ENCODE data around the gene AFDN. TPM values are rescaled to one million over a fixed set of nuclear protein-coding genes. Genes with fewer than 3 reads are reported as not detected.

Gene AFDN
- total and polyA plus RNA-seq, 2 experiments from 2014 or later, result 130 to 198 TPM

GRCh38 chr6:167836721-167837120, 10.0 kb downstream of the AFDN start:
- no peak for TF ChIP-seq EZH2phosphoT487 (IDR thresholded peaks at IDR 0.05; ENCODE audit: low read depth, severe bottlenecking, unreplicated experiment)
- TF ChIP-seq CTCF (IDR thresholded peaks at IDR 0.05; ENCODE audit: poor library complexity), result no peak
- no peak for TF ChIP-seq EZH2 (IDR thresholded peaks at IDR 0.05; ENCODE audit: borderline replicate concordance)
- no peaks in the 10 kb centered on the region for H3K27me3 ChIP-seq
- 77% methylated on average over 3 of the region's 3 CpGs for WGBS (ENCODE audit: low lambda C conversion rate, missing lambda C conversion rate)
- H3K4me3 ChIP-seq, result no peak overlapping the region
- H2AFZ ChIP-seq, result no peak overlapping the region
- peaks cover 39% of the 10 kb centered on the region for H3K4me1 ChIP-seq (ENCODE audit: insufficient read depth)
- H3K4me2 ChIP-seq, result no peak overlapping the region
- no peak for DNase-seq (ENCODE audit: low spot score)
- no peaks in the 10 kb centered on the region for H3K36me3 ChIP-seq (replicated peaks; ENCODE audit: insufficient read depth, low read depth)
- peaks cover 100% of the 10 kb centered on the region for H3K79me2 ChIP-seq
- H3K9me2 ChIP-seq (replicated peaks; ENCODE audit: insufficient read depth), result no peaks in the 10 kb centered on the region
- no peaks in the 10 kb centered on the region for H3K9me3 ChIP-seq (ENCODE audit: low read depth)
- no peak overlapping the region for H3K27ac ChIP-seq
- H4K20me1 ChIP-seq (ENCODE audit: insufficient read depth, poor library complexity, severe bottlenecking), result peaks cover 99% of the 10 kb centered on the region

GRCh38 chr6:167838207-167838748, 11.6 kb downstream of the AFDN start:
- 85% methylated on average over 6 of the region's 6 CpGs for WGBS (ENCODE audit: low lambda C conversion rate, missing lambda C conversion rate)
- no peak for DNase-seq (ENCODE audit: low spot score)
- Histone ChIP-seq H3K9me2 (replicated peaks; ENCODE audit: insufficient read depth) (no peaks in the 10 kb centered on the region), H3K9me3 (ENCODE audit: low read depth) (no peaks in the 10 kb centered on the region), H3K4me1 (ENCODE audit: insufficient read depth) (peaks cover 31% of the 10 kb centered on the region), H3K27me3 (no peaks in the 10 kb centered on the region), H3K27ac (no peak overlapping the region), H2AFZ (no peak overlapping the region), H3K79me2 (peaks cover 100% of the 10 kb centered on the region), H3K36me3 (replicated peaks; ENCODE audit: insufficient read depth, low read depth) (no peaks in the 10 kb centered on the region), H3K4me3 (no peak overlapping the region), H3K4me2 (no peak overlapping the region), H4K20me1 (ENCODE audit: insufficient read depth, poor library complexity, severe bottlenecking) (peaks cover 99% of the 10 kb centered on the region)
- TF ChIP-seq EZH2 (IDR thresholded peaks at IDR 0.05; ENCODE audit: borderline replicate concordance) (no peak), EZH2phosphoT487 (IDR thresholded peaks at IDR 0.05; ENCODE audit: low read depth, severe bottlenecking, unreplicated experiment) (no peak), CTCF (IDR thresholded peaks at IDR 0.05; ENCODE audit: poor library complexity) (no peak)

- peaks cover 100% of the 10 kb centered on the region for H3K79me2 ChIP-seq
- H2AFZ ChIP-seq, result no peak overlapping the region
- H3K27ac ChIP-seq, result peak overlapping the region; percentile 8
- TF ChIP-seq CTCF (IDR thresholded peaks at IDR 0.05; ENCODE audit: poor library complexity) (no peak), EZH2phosphoT487 (IDR thresholded peaks at IDR 0.05; ENCODE audit: low read depth, severe bottlenecking, unreplicated experiment) (no peak), EZH2 (IDR thresholded peaks at IDR 0.05; ENCODE audit: borderline replicate concordance) (no peak)
- H3K27me3 ChIP-seq, result no peaks in the 10 kb centered on the region
- peak overlapping the region; percentile 5 for H3K4me2 ChIP-seq
- H3K9me3 ChIP-seq (ENCODE audit: low read depth), result no peaks in the 10 kb centered on the region
- 72% methylated on average over 3 of the region's 3 CpGs for WGBS (ENCODE audit: low lambda C conversion rate, missing lambda C conversion rate)
- H3K9me2 ChIP-seq (replicated peaks; ENCODE audit: insufficient read depth), result no peaks in the 10 kb centered on the region
- H3K4me3 ChIP-seq, result no peak overlapping the region
- no peak for DNase-seq (ENCODE audit: low spot score)
- H3K4me1 ChIP-seq (ENCODE audit: insufficient read depth), result peaks cover 34% of the 10 kb centered on the region
- peaks cover 97% of the 10 kb centered on the region for H4K20me1 ChIP-seq (ENCODE audit: insufficient read depth, poor library complexity, severe bottlenecking)
- H3K36me3 ChIP-seq (replicated peaks; ENCODE audit: insufficient read depth, low read depth), result no peaks in the 10 kb centered on the region
Measured at GRCh38 chr6:167839343-167839742, 12.6 kb downstream of the AFDN start.
